ENCODE measurements around the gene ZP1. TPM values are rescaled to one million over a fixed set of nuclear protein-coding genes. Genes with fewer than 3 reads are reported as not detected.

The ZP1 gene
- total and polyA plus RNA-seq, 10 of the 15 experiments (the other 5 are each of a cell fraction or from before 2014, with no cell fraction given): not detected

DNA sequence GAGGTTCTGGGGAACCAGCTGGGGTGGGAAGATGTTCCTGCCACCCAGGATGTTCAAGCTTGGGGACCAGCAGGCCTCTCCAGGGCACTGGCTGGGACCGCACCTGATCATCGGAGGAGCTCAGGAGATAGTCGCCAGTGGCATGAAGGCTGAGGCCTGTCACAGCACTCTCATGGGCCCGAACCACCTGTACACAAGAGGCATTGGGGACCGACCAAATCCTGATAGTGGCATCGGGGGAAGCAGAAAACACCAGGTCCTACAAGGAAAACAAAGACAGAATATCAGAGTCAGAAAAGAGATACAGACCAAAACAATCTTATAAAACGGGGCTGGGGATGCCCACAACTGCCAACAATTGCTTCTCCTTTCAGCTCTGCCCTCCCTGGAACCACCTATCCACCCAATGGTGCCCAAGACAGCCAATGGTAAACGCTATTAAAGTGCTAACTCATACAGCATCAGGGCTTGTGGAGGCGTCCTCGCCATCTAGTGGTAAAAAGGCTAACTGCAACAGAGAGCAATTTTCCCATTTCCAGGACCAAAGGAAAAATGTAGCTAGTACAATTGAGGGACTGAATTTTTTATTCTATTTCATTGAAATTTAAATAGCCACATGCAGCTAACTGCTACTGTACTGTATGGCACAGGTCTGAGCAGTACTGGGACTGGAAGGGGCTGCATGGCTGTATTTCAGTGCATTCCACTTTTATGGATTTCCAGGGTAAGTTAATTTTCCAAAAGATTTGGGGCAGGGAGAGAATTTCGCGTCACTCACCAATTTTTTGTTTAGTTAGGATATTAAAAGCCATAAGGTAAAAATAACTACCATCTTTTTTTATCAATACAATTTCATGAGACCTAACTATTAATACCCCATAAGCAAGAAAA is 31.9 kb downstream of the ZP1 start (continued):
- TF ChIP-seq, protein P1, sequence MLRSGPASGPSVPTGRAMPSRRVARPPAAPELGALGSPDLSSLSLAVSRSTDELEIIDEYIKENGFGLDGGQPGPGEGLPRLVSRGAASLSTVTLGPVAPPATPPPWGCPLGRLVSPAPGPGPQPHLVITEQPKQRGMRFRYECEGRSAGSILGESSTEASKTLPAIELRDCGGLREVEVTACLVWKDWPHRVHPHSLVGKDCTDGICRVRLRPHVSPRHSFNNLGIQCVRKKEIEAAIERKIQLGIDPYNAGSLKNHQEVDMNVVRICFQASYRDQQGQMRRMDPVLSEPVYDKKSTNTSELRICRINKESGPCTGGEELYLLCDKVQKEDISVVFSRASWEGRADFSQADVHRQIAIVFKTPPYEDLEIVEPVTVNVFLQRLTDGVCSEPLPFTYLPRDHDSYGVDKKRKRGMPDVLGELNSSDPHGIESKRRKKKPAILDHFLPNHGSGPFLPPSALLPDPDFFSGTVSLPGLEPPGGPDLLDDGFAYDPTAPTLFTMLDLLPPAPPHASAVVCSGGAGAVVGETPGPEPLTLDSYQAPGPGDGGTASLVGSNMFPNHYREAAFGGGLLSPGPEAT (IDR thresholded peaks at IDR 0.05; ENCODE audit: low read depth): peak; percentile 61
- no peak for TF ChIP-seq BMI1 (IDR thresholded peaks at IDR 0.05; ENCODE audit: borderline replicate concordance)
- TF ChIP-seq, protein P2, sequence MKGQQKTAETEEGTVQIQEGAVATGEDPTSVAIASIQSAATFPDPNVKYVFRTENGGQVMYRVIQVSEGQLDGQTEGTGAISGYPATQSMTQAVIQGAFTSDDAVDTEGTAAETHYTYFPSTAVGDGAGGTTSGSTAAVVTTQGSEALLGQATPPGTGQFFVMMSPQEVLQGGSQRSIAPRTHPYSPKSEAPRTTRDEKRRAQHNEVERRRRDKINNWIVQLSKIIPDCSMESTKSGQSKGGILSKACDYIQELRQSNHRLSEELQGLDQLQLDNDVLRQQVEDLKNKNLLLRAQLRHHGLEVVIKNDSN (IDR thresholded peaks at IDR 0.05; ENCODE audit: borderline replicate concordance, extremely low read length, insufficient read depth, low read depth, low read length): no peak
- TF ChIP-seq BCL11A (IDR thresholded peaks at IDR 0.05; ENCODE audit: low read depth, low read length): no peak
- peak; percentile 55; the same call in 1 of the 2 replicates for TF ChIP-seq YY1 (IDR thresholded peaks at IDR 0.05; ENCODE audit: low read depth, low read length)
- TF ChIP-seq, protein P3, sequence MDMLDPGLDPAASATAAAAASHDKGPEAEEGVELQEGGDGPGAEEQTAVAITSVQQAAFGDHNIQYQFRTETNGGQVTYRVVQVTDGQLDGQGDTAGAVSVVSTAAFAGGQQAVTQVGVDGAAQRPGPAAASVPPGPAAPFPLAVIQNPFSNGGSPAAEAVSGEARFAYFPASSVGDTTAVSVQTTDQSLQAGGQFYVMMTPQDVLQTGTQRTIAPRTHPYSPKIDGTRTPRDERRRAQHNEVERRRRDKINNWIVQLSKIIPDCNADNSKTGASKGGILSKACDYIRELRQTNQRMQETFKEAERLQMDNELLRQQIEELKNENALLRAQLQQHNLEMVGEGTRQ (IDR thresholded peaks at IDR 0.05; ENCODE audit: borderline replicate concordance, low read depth, low read length): no peak
- TF ChIP-seq, protein P4, sequence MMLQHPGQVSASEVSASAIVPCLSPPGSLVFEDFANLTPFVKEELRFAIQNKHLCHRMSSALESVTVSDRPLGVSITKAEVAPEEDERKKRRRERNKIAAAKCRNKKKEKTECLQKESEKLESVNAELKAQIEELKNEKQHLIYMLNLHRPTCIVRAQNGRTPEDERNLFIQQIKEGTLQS (IDR thresholded peaks at IDR 0.05; ENCODE audit: borderline replicate concordance, extremely low read depth, low read depth, low read length): no peak
- no peak for TF ChIP-seq NFIC (IDR thresholded peaks at IDR 0.05; ENCODE audit: low read depth, low read length)
